HFFc6 (cell line): Measurements from ENCODE around the gene RPL10. TPM values are rescaled to one million over a fixed set of nuclear protein-coding genes. Genes with fewer than 3 reads are reported as not detected.
"Not testable (repeated sequence)": the region's sequence is repeated elsewhere in the genome, so short reads cannot be mapped to it uniquely, and the experiment has no call there.

Experiments used
- DNase-seq: peaks from one replicate; pipeline ENCODE4 v3.0.0-alpha.2; 2018
- H3K27ac Mint-ChIP-seq: 2 replicates; pipeline ENCODE4 v1.8.0; 2020; ENCODE audit warnings: mild to moderate bottlenecking, mixed read lengths
- H3K27me3 Mint-ChIP-seq: 2 replicates; pipeline ENCODE4 v1.8.0; 2021; ENCODE audit warnings: mild to moderate bottlenecking, moderate library complexity, mixed read lengths; ENCODE audit not compliant: insufficient read depth
- H3K36me3 Mint-ChIP-seq: 2 replicates; pipeline ENCODE4 v1.8.0; 2021; ENCODE audit warnings: low read depth, mixed read lengths
- H3K4me1 Mint-ChIP-seq: 2 replicates; pipeline ENCODE4 v1.8.0; 2020; ENCODE audit warnings: low read depth, mixed read lengths
- H3K4me3 Mint-ChIP-seq: 2 replicates; pipeline ENCODE4 v1.8.0; 2020; ENCODE audit warnings: mild to moderate bottlenecking, moderate library complexity, mixed read lengths
- H3K9me3 Mint-ChIP-seq: 2 replicates; pipeline ENCODE4 v1.8.0; 2020; ENCODE audit warnings: mild to moderate bottlenecking, mixed read lengths
- CTCF ChIP-seq: fragments of 200-600 bp; sonication (generic); IDR thresholded peaks from 2 replicates; pipeline ENCODE4 v1.5.0; 2021; ENCODE audit warnings: antibody characterized with exemption, mild to moderate bottlenecking
- total RNA-seq, 6 experiments: library from RNA; stranded (reverse); fragmentation: NEBNext Ultra II Directional; extraction: Animal tissue kit (Norgen Biotek cat#: 25700); gene quantifications; 2 replicates in 1 of 6; 3 replicates in 5 of 6; pipeline ENCODE4 v1.2.3, GENCODE V29; 2021

RPL10 gene
- total RNA-seq, 6 experiments from 2014 or later = 1,764 to 1,978 (median 1,934) TPM

DNA sequence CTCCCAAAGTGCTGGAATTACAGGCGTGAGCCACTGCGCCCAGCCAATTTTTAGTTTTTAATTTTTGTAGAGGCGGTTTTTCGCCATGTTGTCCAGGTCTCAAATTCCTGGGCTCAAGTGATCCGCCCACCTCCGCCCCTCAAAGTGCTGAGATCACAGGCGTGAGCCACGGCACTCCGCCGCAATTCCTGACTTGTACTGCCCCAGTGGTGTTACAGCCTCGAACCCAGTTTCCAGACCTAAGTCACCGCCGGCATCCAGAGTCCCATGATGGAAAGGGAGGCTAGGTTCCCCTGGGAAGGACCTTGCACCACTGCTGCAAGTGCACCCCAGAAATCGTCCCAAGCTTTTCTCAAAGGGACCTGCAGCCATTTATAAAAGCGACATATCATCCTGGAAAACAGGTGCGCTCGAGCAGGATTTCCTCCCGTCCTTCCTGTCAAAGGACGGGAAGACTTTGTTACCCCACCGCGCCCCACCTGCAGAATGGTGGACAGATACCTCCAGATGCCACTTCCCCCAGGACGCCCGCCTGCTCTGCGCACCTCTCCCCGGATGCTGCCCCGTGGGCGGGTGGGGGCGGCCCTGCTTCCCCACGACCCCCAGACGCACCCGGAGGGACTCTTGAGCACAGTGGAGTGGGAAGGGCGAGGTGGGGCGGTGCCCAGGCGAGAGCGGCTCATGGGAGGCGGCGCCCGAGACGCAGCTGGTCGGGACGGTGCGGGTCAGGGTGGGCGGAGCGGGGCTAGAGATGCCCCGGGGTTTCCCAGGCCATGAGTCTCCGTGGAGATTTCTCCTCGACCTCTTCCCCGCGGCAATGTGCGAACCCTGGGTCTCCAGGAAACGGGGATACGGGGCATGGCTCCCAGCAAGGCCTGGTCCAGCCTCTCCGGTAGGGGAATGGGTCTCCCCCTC, 947 bp upstream of the RPL10 start:
- H3K4me3 Mint-ChIP-seq = peak overlapping the region; percentile 98
- no peak for TF ChIP-seq CTCF
- no peak for DNase-seq

GRCh38 chrX:154398668-154399526, 720 bp downstream of the RPL10 start:
- H3K9me3 Mint-ChIP-seq = peaks cover 31% of the 10 kb centered on the region
- DNase-seq = peak; percentile 54

More for the DNA sequence above, 947 bp upstream of the RPL10 start:
- H3K27ac Mint-ChIP-seq = peak overlapping the region; percentile 99
- peaks cover 6% of the 10 kb centered on the region; the same call in 1 of the 2 replicates for H3K4me1 Mint-ChIP-seq
- H3K27me3 Mint-ChIP-seq = peaks cover 37% of the 10 kb centered on the region
- peaks cover 23% of the 10 kb centered on the region for H3K36me3 Mint-ChIP-seq
- peaks cover 19% of the 10 kb centered on the region for H3K9me3 Mint-ChIP-seq

GRCh38 chrX:154399527-154400368, 1.6 kb downstream of the RPL10 start:
- TF ChIP-seq CTCF = no peak
- H3K36me3 Mint-ChIP-seq = peaks cover 23% of the 10 kb centered on the region
- H3K9me3 Mint-ChIP-seq = peaks cover 31% of the 10 kb centered on the region
- peaks cover 51% of the 10 kb centered on the region for H3K27me3 Mint-ChIP-seq
- H3K4me1 Mint-ChIP-seq = peaks cover 6% of the 10 kb centered on the region; the same call in 1 of the 2 replicates
- H3K4me3 Mint-ChIP-seq = peak overlapping the region; percentile 98
- H3K27ac Mint-ChIP-seq = peak overlapping the region; percentile 99
- DNase-seq = no peak

More at GRCh38 chrX:154398668-154399526, 720 bp downstream of the RPL10 start:
- TF ChIP-seq CTCF = peak; percentile 84
- Mint-ChIP-seq H3K4me1 (peaks cover 6% of the 10 kb centered on the region; the same call in 1 of the 2 replicates), H3K4me3 (peak overlapping the region; percentile 98), H3K27me3 (peaks cover 51% of the 10 kb centered on the region), H3K36me3 (peaks cover 23% of the 10 kb centered on the region), H3K27ac (peak overlapping the region; percentile 99)

DNA sequence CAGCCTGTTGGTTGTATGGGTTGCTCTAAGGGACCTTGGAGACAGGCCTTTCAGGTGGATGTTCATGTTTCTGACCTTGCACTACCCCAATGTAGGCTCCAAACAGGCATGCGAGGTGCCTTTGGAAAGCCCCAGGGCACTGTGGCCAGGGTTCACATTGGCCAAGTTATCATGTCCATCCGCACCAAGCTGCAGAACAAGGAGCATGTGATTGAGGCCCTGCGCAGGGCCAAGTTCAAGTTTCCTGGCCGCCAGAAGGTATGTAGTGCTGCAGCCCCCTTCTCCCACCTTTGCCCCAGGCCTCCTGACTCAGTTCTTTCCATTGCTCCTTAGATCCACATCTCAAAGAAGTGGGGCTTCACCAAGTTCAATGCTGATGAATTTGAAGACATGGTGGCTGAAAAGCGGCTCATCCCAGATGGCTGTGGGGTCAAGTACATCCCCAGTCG, 2.2 kb downstream of the RPL10 start:
- Mint-ChIP-seq H3K9me3 (peaks cover 31% of the 10 kb centered on the region), H3K27ac (peak overlapping the region; percentile 99), H3K4me3 (peak overlapping the region; percentile 98), H3K36me3 (peaks cover 23% of the 10 kb centered on the region), H3K27me3 (peaks cover 51% of the 10 kb centered on the region)
- not testable (repeated sequence) for H3K4me1 Mint-ChIP-seq, DNase-seq

DNA sequence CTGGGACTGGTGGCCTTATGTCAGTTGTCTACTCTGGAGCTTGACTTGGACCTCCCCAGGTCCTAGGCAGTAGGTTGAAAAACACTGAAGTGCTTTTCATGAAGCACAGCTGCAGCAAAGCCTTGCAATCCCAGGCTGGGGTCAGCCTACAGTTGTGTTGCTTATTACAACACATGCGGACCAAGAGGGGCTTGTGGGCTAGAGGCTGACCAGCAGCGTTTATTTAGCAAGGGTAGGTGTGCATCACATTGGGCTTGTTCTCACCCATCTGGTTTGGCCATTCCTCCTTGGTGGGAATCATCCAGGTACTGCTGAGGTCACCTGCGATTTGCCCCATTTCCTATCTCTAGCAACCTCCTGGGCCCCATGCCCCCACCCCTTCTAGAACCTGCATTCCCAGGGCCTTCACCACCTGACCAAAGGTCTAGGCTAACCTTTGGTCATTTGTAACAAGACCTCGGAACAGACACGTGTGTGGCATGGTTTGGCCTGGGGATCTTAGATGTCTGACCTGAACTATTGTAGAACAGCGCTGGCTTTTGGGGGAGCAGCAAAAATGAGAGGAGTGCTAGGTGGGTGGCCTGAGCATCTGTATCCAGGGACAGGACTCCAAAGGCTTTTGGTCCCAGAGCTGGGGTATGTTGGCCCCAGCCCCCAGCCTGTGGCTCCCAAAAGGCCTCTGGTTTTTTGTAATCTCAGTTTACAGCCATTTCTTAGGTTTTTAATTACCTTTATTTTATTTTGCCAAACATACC, 3.0 kb downstream of the RPL10 start:
- Mint-ChIP-seq H3K4me1 (peaks cover 6% of the 10 kb centered on the region; the same call in 1 of the 2 replicates), H3K9me3 (peaks cover 31% of the 10 kb centered on the region), H3K27ac (peak overlapping the region; percentile 99), H3K36me3 (peaks cover 23% of the 10 kb centered on the region), H3K27me3 (peaks cover 51% of the 10 kb centered on the region), H3K4me3 (peak overlapping the region; percentile 98)
- no peak for TF ChIP-seq CTCF
- DNase-seq = peak; percentile 41
